OCI-LY7 (cell line): Measurements from ENCODE around the gene COQ10A. TPM values are rescaled to one million over a fixed set of nuclear protein-coding genes. Genes with fewer than 3 reads are reported as not detected.
A peak's percentile ranks its signal among the peaks of the same experiment; 100 is the strongest.
"Not testable (repeated sequence)": the region's sequence is repeated elsewhere in the genome, so short reads cannot be mapped to it uniquely, and the experiment has no call there.

Experiments
- BruUV-seq: library from RNA; stranded (reverse); fragments of 400-500 nt; replicated peaks from 2 replicates; lab custom pipeline; 2021; lab: Mats Ljungman, UMichigan
- CTCF ChIA-PET: fragments of 300-600 bp; sonication (Branson Sonifier 250); formaldehyde crosslinking; loops from one replicate; lab custom pipeline; 2022; ENCODE audit warnings: antibody characterized with exemption; ENCODE audit not compliant: unreplicated experiment; lab: Charles Lee
- POLR2A ChIA-PET: fragments of 300-600 bp; sonication (Branson Sonifier 250); formaldehyde crosslinking; loops from one replicate; lab custom pipeline; 2022; ENCODE audit warnings: antibody characterized with exemption; lab: Charles Lee
- DNase-seq: peaks from one replicate; pipeline ENCODE4 v3.0.0-alpha.2; 2015; ENCODE audit warnings: low spot score
- H2AFZ ChIP-seq: fragments of 200-600 bp; sonication (generic), shearing (Covaris generic); 2 replicates; pipeline ENCODE4 v1.6.1; 2014; ENCODE audit warnings: mild to moderate bottlenecking, antibody characterized with exemption, low read length, moderate library complexity
- H3K27ac ChIP-seq: fragments of 200-600 bp; sonication (generic); 2 replicates; pipeline ENCODE4 v1.5.1; 2014; ENCODE audit warnings: mixed run types, low read depth, mild to moderate bottlenecking, moderate library complexity, low read length, inconsistent platforms; ENCODE audit not compliant: poor library complexity, severe bottlenecking
- H3K36me3 ChIP-seq: fragments of 200-600 bp; sonication (generic); 2 replicates; pipeline ENCODE4 v1.6.1; 2014; ENCODE audit warnings: mild to moderate bottlenecking, antibody characterized with exemption, low read length, moderate library complexity, mixed read lengths; ENCODE audit not compliant: insufficient read depth
- H3K4me1 ChIP-seq: fragments of 200-600 bp; sonication (generic); 2 replicates; pipeline ENCODE4 v1.5.1; 2014; ENCODE audit warnings: mild to moderate bottlenecking, low read length; ENCODE audit not compliant: insufficient read depth, poor library complexity, severe bottlenecking
- H3K4me2 ChIP-seq: fragments of 200-600 bp; sonication (generic); 2 replicates; pipeline ENCODE4 v1.6.1; 2014; ENCODE audit warnings: mild to moderate bottlenecking, low read length
- H3K4me3 ChIP-seq: fragments of 200-600 bp; sonication (generic); 2 replicates; pipeline ENCODE4 v1.5.1; 2014; ENCODE audit warnings: mild to moderate bottlenecking, low read depth, low read length; ENCODE audit not compliant: poor library complexity, severe bottlenecking
- H3K79me2 ChIP-seq: fragments of 200-600 bp; sonication (generic); 2 replicates; pipeline ENCODE4 v1.6.1; 2016; ENCODE audit warnings: low read depth, mild to moderate bottlenecking, low read length, moderate library complexity, mixed read lengths; ENCODE audit not compliant: insufficient read depth
- H3K9me2 ChIP-seq: fragments of 200-600 bp; sonication (generic); 2 replicates; pipeline ENCODE4 v1.6.1; 2016; ENCODE audit warnings: mild to moderate bottlenecking, low read length, mixed read lengths; ENCODE audit not compliant: insufficient read depth
- H3K9me3 ChIP-seq: fragments of 200-600 bp; sonication (generic); 2 replicates; pipeline ENCODE4 v1.6.1; 2014; ENCODE audit warnings: mild to moderate bottlenecking, mixed run types, low read length, mixed read lengths
- H4K20me1 ChIP-seq: fragments of 200-600 bp; sonication (generic); 2 replicates; pipeline ENCODE4 v1.6.1; 2014; ENCODE audit warnings: mild to moderate bottlenecking, antibody characterized with exemption, low read length, moderate library complexity, mixed read lengths; ENCODE audit not compliant: insufficient read depth
- CTCF ChIP-seq: fragments of 200-600 bp; sonication (generic); conservative IDR thresholded peaks from 2 replicates; pipeline ENCODE4 v1.5.1; 2014; ENCODE audit warnings: mild to moderate bottlenecking, antibody characterized with exemption, low read length, moderate library complexity, mixed read lengths
- EZH2phosphoT487 ChIP-seq: fragments of 200-600 bp; sonication (generic); IDR thresholded peaks from 2 replicates; pipeline ENCODE4 v1.6.1; 2018; ENCODE audit warnings: low read depth, borderline replicate concordance, mild to moderate bottlenecking, mixed run types, antibody characterized with exemption, low read length, moderate library complexity, mixed read lengths
- intact Hi-C: fragments of 100-400 bp; cut with micrococcal nuclease; formaldehyde crosslinking; loops from one replicate; pipeline ENCODE4 v1.10.0; 2022; ENCODE audit not compliant: unreplicated experiment
- total RNA-seq, 2 experiments: library from RNA; depleted of rRNA in 1 of 2; stranded (reverse); fragments of >200 nt in 1 of 2; shearing (Covaris generic) in 1 of 2; gene quantifications; 2 replicates each; pipeline ENCODE4 v1.2.3, GENCODE V29; 2014 to 2022

The COQ10A gene
- total RNA-seq, 2 experiments from 2014 or later = 20.6 to 22.1 TPM

GRCh38 chr12:56282579-56282978, 15.8 kb downstream of the COQ10A start:
- Histone ChIP-seq H3K79me2 (peaks cover 12% of the 10 kb centered on the region; the same call in 1 of the 2 replicates), H3K36me3 (peaks cover 95% of the 10 kb centered on the region), H4K20me1 (no peaks in the 10 kb centered on the region), H3K27ac (no peak overlapping the region), H3K4me1 (no peaks in the 10 kb centered on the region), H3K4me3 (no peak overlapping the region), H3K4me2 (no peak overlapping the region), H3K9me3 (no peaks in the 10 kb centered on the region), H3K9me2 (no peaks in the 10 kb centered on the region), H2AFZ (no peak overlapping the region)
- no TSS peak for BruUV-seq
- DNase-seq = no peak
- CTCF ChIA-PET = no interaction called here
- TF ChIP-seq EZH2phosphoT487 (no peak), CTCF (no peak)
- intact Hi-C loops = no loop called here
- POLR2A ChIA-PET = no interaction called here

- DNase-seq, H3K27ac ChIP-seq, POLR2A ChIA-PET, BruUV-seq, H3K4me1 ChIP-seq, H3K4me2 ChIP-seq, H2AFZ ChIP-seq, H3K9me3 ChIP-seq, H4K20me1 ChIP-seq, intact Hi-C loops, H3K4me3 ChIP-seq, H3K9me2 ChIP-seq: not testable (repeated sequence)
- H3K79me2 ChIP-seq = peaks cover 28% of the 10 kb centered on the region
- H3K36me3 ChIP-seq = peaks cover 94% of the 10 kb centered on the region
- CTCF ChIA-PET = interaction anchor here (0.6 kb wide), 1 partner anchor 188 kb away, joined by 3 read pairs; no protein-coding TSS in a partner anchor
Observed at GRCh38 chr12:56284263-56284662, 17.5 kb downstream of the COQ10A start.

- POLR2A ChIA-PET = interaction anchor here (0.6 to 1.0 kb wide), 3 partner anchors 12 to 151 kb away, joined by 3 to 4 read pairs (median 4); no protein-coding TSS in a partner anchor
Observed at GRCh38 chr12:56286044-56286830, 19.5 kb downstream of the COQ10A start.

More at GRCh38 chr12:56286044-56286830, 19.5 kb downstream of the COQ10A start:
- no peaks in the 10 kb centered on the region for H3K9me3 ChIP-seq
- BruUV-seq = TSS peak; percentile 46
- CTCF ChIA-PET = no interaction called here
- H4K20me1 ChIP-seq = no peaks in the 10 kb centered on the region
- intact Hi-C loops = no loop called here
- H2AFZ ChIP-seq = no peak overlapping the region
- peaks cover 94% of the 10 kb centered on the region for H3K36me3 ChIP-seq
- H3K9me2 ChIP-seq = no peaks in the 10 kb centered on the region
- peaks cover 42% of the 10 kb centered on the region for H3K79me2 ChIP-seq
- peaks cover under 1% of the 10 kb centered on the region for H3K4me1 ChIP-seq
- H3K4me2 ChIP-seq = no peak overlapping the region
- no peak for DNase-seq
- no peak overlapping the region for H3K4me3 ChIP-seq
- no peak overlapping the region for H3K27ac ChIP-seq
- TF ChIP-seq EZH2phosphoT487 = no peak
- TF ChIP-seq CTCF = no peak
